Suprapubic skin (tissue), 4 donors: Measurements from ENCODE around the gene FXYD5. TPM values are rescaled to one million over a fixed set of nuclear protein-coding genes. Genes with fewer than 3 reads are reported as not detected.

ENCODE experiments used
- DNase-seq, 2 donors: peaks; one replicate each; pipeline ENCODE4 v3.0.0-alpha.2; 2019; ENCODE audit warnings: low spot score in 2 of 2
- H3K27ac ChIP-seq: fragments of 200-600 bp; sonication (generic); one replicate; pipeline ENCODE4 v1.5.1; 2019
- H3K27me3 ChIP-seq: fragments of 200-600 bp; sonication (generic); one replicate; pipeline ENCODE4 v1.5.1; 2019
- H3K36me3 ChIP-seq: fragments of 200-600 bp; sonication (generic); one replicate; pipeline ENCODE4 v1.5.1; 2019
- H3K4me1 ChIP-seq: fragments of 200-600 bp; sonication (generic); one replicate; pipeline ENCODE4 v1.5.1; 2019
- H3K4me3 ChIP-seq: fragments of 200-600 bp; sonication (generic); one replicate; pipeline ENCODE4 v1.5.1; 2019; ENCODE audit warnings: mild to moderate bottlenecking
- H3K9me3 ChIP-seq: fragments of 200-600 bp; sonication (generic); one replicate; pipeline ENCODE4 v1.5.1; 2019
- EP300 ChIP-seq: sonication (generic); formaldehyde crosslinking; IDR thresholded peaks from one replicate; pipeline ENCODE4 v1.6.1; 2017; ENCODE audit warnings: antibody characterized with exemption
- POLR2A ChIP-seq, 2 donors: fragments of 450-650 bp; IDR thresholded peaks; one replicate each; pipeline ENCODE4 v1.6.1; 2017; ENCODE audit warnings: antibody characterized with exemption in 2 of 2, mild to moderate bottlenecking in 2 of 2, moderate library complexity in 2 of 2
- POLR2AphosphoS5 ChIP-seq, 3 donors: sonication (generic); formaldehyde crosslinking; IDR thresholded peaks; one replicate each; pipeline ENCODE4 v1.6.1; 2017; ENCODE audit warnings: antibody characterized with exemption in 3 of 3
- WGBS: methylation state at CpG from one replicate; pipeline ENCODE4 v1.1.5; 2018; 5-methylcytosine and 5-hydroxymethylcytosine counted together
- total RNA-seq, 4 donors: library from RNA; depleted of rRNA; stranded (reverse); fragments of >200 nt; gene quantifications; one replicate each; pipeline ENCODE4 v1.1.0, GENCODE V29; 2016
- TF ChIP-seq, protein P1 (sequence below), 2 donors: fragments of 200-600 bp in 1 of 2; fragments of 450-650 bp in 1 of 2; sonication (generic) in 1 of 2; IDR thresholded peaks; one replicate each; pipeline ENCODE4 v1.5.1; 2016 to 2019; ENCODE audit warnings: antibody characterized with exemption in 2 of 2, mild to moderate bottlenecking in 1 of 2, moderate library complexity in 1 of 2

FXYD5 gene
- total RNA-seq, 4 donors from 2014 or later, result 29.8 to 64.8 (median 37.7) TPM

DNA sequence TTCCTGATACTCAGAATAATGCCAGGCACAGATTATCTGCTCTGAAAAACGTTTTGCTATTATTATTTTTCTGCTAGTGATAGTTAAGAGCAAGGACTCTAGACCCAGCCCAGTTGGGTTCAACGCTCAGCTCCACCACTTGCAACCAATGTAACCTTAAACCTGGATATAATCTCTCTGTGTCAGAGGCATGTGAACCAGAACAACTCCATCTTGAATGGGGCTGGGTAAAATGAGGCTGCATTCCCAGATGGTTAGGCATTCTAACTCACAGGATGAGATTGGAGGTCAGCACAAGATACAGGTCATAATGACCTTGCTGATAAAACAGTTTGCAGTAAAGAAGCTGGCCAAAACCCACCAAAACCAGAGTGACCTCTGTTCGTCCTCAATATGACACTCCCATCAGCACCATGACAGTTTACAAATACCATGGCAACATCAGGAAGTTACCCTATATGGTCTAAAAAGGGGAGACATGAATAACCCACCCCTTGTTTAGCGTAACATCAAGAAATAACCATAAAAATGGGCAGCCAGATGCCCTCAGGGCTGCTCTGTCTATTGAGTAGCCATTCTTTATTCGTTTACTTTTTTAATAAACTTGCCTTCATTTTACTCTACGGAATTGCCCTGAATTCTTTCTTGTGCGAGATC lies 60.4 kb downstream of the FXYD5 start:
- H3K4me1 ChIP-seq, result peaks cover 16% of the 10 kb centered on the region

DNA sequence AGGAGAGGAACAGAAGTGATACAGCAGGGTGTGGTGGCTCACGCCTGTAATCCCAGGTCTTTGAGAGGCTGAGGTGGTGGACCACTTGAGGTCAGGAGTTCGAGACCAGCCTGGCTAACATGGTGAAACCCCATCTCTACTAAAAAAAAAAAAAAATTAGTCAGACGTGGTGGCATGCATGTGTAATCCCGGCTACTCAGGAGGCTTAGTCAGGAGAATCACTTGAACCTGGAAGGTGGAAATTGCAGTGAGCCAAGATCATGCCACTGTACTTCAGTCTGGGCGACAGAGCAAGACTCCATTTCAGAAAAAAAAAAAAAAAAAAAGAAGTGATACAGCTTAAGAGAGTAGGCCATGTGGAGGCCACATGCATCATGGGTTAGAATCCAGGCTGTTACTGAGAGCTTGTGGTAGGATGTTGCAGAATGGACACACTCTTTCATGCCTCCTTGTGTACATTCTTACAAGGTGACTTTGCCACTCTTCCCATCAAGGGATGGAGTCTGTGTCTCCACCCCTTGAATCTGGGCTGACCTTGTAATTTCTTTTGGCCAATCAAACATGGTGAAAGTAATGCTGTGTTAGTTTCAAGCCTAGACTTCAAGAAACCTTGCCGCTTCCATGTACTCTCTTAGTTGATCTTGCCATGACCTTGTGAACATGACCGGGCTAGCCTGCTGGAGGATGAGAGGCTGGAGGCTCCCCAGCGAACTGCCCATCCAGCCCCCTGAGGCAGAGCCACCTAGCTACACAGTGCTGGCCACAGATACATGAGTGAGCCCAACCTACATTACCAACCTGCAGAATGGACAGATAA lies 61.7 kb downstream of the FXYD5 start:
- TF ChIP-seq POLR2A (IDR thresholded peaks at IDR 0.05), result no peak
- TF ChIP-seq EP300, result no peak
- TF ChIP-seq, protein P1, sequence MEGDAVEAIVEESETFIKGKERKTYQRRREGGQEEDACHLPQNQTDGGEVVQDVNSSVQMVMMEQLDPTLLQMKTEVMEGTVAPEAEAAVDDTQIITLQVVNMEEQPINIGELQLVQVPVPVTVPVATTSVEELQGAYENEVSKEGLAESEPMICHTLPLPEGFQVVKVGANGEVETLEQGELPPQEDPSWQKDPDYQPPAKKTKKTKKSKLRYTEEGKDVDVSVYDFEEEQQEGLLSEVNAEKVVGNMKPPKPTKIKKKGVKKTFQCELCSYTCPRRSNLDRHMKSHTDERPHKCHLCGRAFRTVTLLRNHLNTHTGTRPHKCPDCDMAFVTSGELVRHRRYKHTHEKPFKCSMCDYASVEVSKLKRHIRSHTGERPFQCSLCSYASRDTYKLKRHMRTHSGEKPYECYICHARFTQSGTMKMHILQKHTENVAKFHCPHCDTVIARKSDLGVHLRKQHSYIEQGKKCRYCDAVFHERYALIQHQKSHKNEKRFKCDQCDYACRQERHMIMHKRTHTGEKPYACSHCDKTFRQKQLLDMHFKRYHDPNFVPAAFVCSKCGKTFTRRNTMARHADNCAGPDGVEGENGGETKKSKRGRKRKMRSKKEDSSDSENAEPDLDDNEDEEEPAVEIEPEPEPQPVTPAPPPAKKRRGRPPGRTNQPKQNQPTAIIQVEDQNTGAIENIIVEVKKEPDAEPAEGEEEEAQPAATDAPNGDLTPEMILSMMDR (IDR thresholded peaks at IDR 0.05), result no peak
- TF ChIP-seq POLR2AphosphoS5 (IDR thresholded peaks at IDR 0.05), result no peak
- Histone ChIP-seq H3K27me3 (no peaks in the 10 kb centered on the region), H3K4me3 (no peak overlapping the region), H3K9me3 (peaks cover 3% of the 10 kb centered on the region), H3K4me1 (peaks cover 16% of the 10 kb centered on the region), H3K27ac (no peak overlapping the region), H3K36me3 (no peaks in the 10 kb centered on the region)
- 75% methylated on average over 8 of the region's 8 CpGs for WGBS
- DNase-seq, result peak in 1 of 2 donors; percentile 11

More for the DNA sequence above, 60.4 kb downstream of the FXYD5 start:
- H3K36me3 ChIP-seq, result no peaks in the 10 kb centered on the region
- DNase-seq, result no peak
- no peaks in the 10 kb centered on the region for H3K27me3 ChIP-seq
- no peak for TF ChIP-seq POLR2A (IDR thresholded peaks at IDR 0.05)
- TF ChIP-seq, protein P1 (IDR thresholded peaks at IDR 0.05), result no peak
- peak overlapping the region; percentile 80 for H3K27ac ChIP-seq
- no peak overlapping the region for H3K4me3 ChIP-seq
- WGBS, result 70% methylated on average over 7 of the region's 7 CpGs
- H3K9me3 ChIP-seq, result peaks cover 3% of the 10 kb centered on the region

DNA sequence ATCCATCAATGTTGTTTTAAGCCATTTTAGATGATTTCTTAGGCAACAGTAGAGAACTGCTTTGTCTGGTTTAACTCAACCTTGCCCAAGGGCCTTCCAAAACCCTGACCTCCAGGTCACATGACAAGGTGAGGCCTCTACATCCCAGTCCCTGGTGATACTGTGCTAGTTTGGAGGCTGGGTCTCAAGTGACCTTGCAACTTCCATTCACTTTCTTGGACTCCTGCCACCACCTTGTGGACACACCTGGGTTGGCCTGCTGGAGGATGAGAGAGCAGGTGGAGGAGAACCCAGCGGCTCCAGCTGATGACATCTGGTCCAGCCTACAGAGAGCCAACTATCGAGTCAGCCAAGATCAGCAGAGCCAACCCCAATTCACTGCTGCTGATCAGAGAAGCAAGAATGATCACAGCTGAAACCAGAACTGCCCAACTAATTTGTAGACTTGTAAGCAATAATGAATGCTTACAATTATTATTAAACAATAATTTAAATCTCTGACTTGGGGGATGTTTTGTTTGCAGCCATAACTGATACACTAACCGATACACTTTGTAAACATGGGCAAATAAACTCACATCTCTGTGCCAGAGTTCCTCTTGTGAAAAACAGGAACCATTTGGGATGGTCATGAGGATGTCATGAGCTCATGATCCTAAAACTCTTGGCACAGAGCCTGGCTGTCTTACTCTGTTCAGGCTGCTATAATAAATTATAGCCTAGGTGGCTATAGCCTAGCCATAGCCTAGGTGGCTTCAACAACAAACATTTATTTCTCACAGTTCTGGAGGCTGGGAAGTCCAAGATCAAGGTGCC lies 62.5 kb downstream of the FXYD5 start:
- no peaks in the 10 kb centered on the region for H3K36me3 ChIP-seq
- H3K27me3 ChIP-seq, result no peaks in the 10 kb centered on the region
- peaks cover 3% of the 10 kb centered on the region for H3K9me3 ChIP-seq
- 74% methylated on average over 3 of the region's 3 CpGs for WGBS
- DNase-seq, result peak in 1 of 2 donors; percentile 44
- H3K4me3 ChIP-seq, result no peak overlapping the region
- TF ChIP-seq POLR2A (IDR thresholded peaks at IDR 0.05) (no peak), EP300 (no peak), POLR2AphosphoS5 (IDR thresholded peaks at IDR 0.05) (no peak)
- TF ChIP-seq, protein P1 (IDR thresholded peaks at IDR 0.05), result no peak
- peaks cover 16% of the 10 kb centered on the region for H3K4me1 ChIP-seq
- no peak overlapping the region for H3K27ac ChIP-seq

DNA sequence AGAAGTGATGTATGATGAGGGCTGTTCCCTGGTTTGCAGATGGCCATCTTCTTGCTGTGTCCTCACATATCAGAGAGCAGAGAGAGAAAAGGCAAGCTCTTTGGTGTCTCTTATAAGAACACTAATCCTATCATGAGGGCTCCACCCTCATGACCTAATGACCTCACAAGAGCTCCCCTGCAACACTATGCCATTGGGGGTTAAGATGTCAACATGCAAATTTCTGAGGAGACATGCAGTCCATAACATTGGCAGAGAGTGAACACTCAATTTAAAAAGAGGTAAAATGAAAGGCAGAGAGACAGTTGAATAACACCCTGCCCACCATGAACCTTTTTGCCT lies 63.1 kb downstream of the FXYD5 start:
- Histone ChIP-seq H3K27ac (no peak overlapping the region), H3K27me3 (no peaks in the 10 kb centered on the region)
- no peak for DNase-seq

More for the DNA sequence above, 63.1 kb downstream of the FXYD5 start:
- TF ChIP-seq, protein P1 (IDR thresholded peaks at IDR 0.05), result no peak
- TF ChIP-seq POLR2AphosphoS5 (IDR thresholded peaks at IDR 0.05) (no peak), EP300 (no peak), POLR2A (IDR thresholded peaks at IDR 0.05) (no peak)
- peaks cover 3% of the 10 kb centered on the region for H3K9me3 ChIP-seq
- no peaks in the 10 kb centered on the region for H3K36me3 ChIP-seq
- no peak overlapping the region for H3K4me3 ChIP-seq
- peaks cover 16% of the 10 kb centered on the region for H3K4me1 ChIP-seq
